ENCODE results near the gene CKAP5.

DNA sequence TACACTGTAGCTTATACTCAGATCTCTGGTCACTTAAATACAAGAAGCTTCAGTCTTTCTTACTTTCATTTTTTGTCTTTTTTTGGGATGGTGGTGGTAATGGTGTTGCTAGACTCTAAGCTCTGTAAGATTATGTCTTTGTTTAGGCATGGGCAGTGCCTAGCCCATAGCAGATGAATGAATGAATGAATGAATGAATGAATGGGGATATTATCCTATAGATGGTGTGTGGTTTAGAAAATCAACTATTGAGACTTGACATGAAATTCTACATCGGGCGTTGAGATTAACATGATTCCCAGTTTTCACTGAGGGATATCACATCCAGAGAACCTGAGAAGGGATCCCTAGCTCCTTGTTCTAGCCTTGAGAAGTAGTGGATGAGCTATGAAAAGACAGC is 9.8 kb upstream of the CKAP5 start:
- TF ChIP-seq, protein P1, sequence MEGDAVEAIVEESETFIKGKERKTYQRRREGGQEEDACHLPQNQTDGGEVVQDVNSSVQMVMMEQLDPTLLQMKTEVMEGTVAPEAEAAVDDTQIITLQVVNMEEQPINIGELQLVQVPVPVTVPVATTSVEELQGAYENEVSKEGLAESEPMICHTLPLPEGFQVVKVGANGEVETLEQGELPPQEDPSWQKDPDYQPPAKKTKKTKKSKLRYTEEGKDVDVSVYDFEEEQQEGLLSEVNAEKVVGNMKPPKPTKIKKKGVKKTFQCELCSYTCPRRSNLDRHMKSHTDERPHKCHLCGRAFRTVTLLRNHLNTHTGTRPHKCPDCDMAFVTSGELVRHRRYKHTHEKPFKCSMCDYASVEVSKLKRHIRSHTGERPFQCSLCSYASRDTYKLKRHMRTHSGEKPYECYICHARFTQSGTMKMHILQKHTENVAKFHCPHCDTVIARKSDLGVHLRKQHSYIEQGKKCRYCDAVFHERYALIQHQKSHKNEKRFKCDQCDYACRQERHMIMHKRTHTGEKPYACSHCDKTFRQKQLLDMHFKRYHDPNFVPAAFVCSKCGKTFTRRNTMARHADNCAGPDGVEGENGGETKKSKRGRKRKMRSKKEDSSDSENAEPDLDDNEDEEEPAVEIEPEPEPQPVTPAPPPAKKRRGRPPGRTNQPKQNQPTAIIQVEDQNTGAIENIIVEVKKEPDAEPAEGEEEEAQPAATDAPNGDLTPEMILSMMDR (IDR thresholded peaks at IDR 0.05; ENCODE audit: low read depth, low read length, poor library complexity, severe bottlenecking) = no peak
- no peak for TF ChIP-seq EZH2phosphoT487 (IDR thresholded peaks at IDR 0.05; ENCODE audit: borderline replicate concordance, low read length)

All from DOHH2 (cell line).